ENCODE data around the gene NPC2. TPM values are rescaled to one million over a fixed set of nuclear protein-coding genes. Genes with fewer than 3 reads are reported as not detected.

The NPC2 gene
- total and polyA plus RNA-seq, 9 of the 15 experiments (the other 6 are each of a cell fraction or from before 2014, with no cell fraction given), result 16.6 to 74.1 (median 32.6) TPM

- intact Hi-C loops (cut with micrococcal nuclease), result loop anchor here (5.0 kb wide), 2 partner anchors 36 to 131 kb away; no protein-coding TSS in a partner anchor
- ATAC-seq, result peak; percentile 97
- in situ Hi-C loops (cut with MboI), result no loop called here
- Histone ChIP-seq H3K27ac (ENCODE audit: extremely low read depth, low read depth, low read length) (peak within 1 kb of the TSS; percentile 88), H3K4me1 (replicated peaks in 1 of 2; ENCODE audit: control insufficient read depth in 2 of 2, insufficient read depth in 2 of 2, low read length in 2 of 2) (peaks cover 10 to 14% of the 10 kb centered on the region in 2 experiments; a peak in 4 of 5 replicates), H3K4me3 (peak within 1 kb of the TSS; percentile 89), H3K4me2 (ENCODE audit: insufficient read depth, low read length) (peak within 1 kb of the TSS; percentile 89), H3K9me1 (ENCODE audit: control insufficient read depth, insufficient read depth, low read length) (no peaks in the 10 kb centered on the region), H3K9me3 (replicated peaks; ENCODE audit: control insufficient read depth, insufficient read depth, low read depth, low read length) (no peaks in the 10 kb centered on the region), H4K20me1 (replicated peaks; ENCODE audit: control insufficient read depth, insufficient read depth, low read length) (no peaks in the 10 kb centered on the region), H3K79me2 (ENCODE audit: control insufficient read depth, insufficient read depth, low read length) (peaks cover 8% of the 10 kb centered on the region), H2AFZ (ENCODE audit: low read depth, low read length) (peak within 1 kb of the TSS; percentile 98), H3K36me3 (ENCODE audit: control insufficient read depth, insufficient read depth, low read length) (peaks cover 8% of the 10 kb centered on the region; the same call in 1 of the 3 replicates), H3K9ac (ENCODE audit: insufficient read depth in 1 of 2, low read depth in 2 of 2, low read length in 2 of 2) (peak within 1 kb of the TSS; percentile 85 to 97), H3K27me3 (ENCODE audit: control insufficient read depth in 2 of 2, insufficient read depth in 2 of 2, low read length in 2 of 2) (no peaks in the 10 kb centered on the region)
- peak; percentile 90 for FAIRE-seq
- CTCF ChIA-PET (ENCODE audit: low intra/inter-chr PET ratio), result interaction anchor here (0.6 to 1.2 kb wide), 2 partner anchors 131 to 176 kb away, joined by 3 read pairs; no protein-coding TSS in a partner anchor
- WGBS (ENCODE audit: insufficient coverage, low coverage, missing lambda C conversion rate), result 0% methylated on average over 33 of the region's 73 CpGs
- POLR2A ChIA-PET, result interaction anchor here (0.6 to 1.7 kb wide), 5 partner anchors 9 to 140 kb away, joined by 3 to 5 read pairs (median 4); no protein-coding TSS in a partner anchor
- BruUV-seq (replicated peaks), result TSS peak; percentile 63
- DNase-seq (ENCODE audit: extremely low read depth in 1 of 4, low spot score in 3 of 4), result peak; percentile 93 to 98 (median 95)
- TF ChIP-seq ZNF384 (IDR thresholded peaks at IDR 0.05; ENCODE audit: low read depth, low read length) (no peak), SNRNP70 (optimal IDR thresholded peaks at IDR 0.05; ENCODE audit: low read depth, low read length) (no peak), CGGBP1 (CRISPR knock-in tag; IDR thresholded peaks at IDR 0.05) (no peak), ATF6 (CRISPR knock-in tag; IDR thresholded peaks at IDR 0.05) (no peak), ZNF121 (CRISPR knock-in tag; conservative IDR thresholded peaks at IDR 0.05) (no peak), MCM2 (IDR thresholded peaks at IDR 0.05; ENCODE audit: low read depth) (no peak), NELFE (IDR thresholded peaks at IDR 0.05; ENCODE audit: insufficient read depth, insufficient read length) (no peak), MED1 (CRISPR knock-in tag; IDR thresholded peaks at IDR 0.05; ENCODE audit: borderline replicate concordance) (no peak), MCM7 (IDR thresholded peaks at IDR 0.05) (no peak), E2F1 (CRISPR knock-in tag; IDR thresholded peaks at IDR 0.05) (no peak), XRCC3 (IDR thresholded peaks at IDR 0.05) (no peak), BACH1 (tag; IDR thresholded peaks at IDR 0.05) (no peak)
- TF ChIP-seq, protein P1, sequence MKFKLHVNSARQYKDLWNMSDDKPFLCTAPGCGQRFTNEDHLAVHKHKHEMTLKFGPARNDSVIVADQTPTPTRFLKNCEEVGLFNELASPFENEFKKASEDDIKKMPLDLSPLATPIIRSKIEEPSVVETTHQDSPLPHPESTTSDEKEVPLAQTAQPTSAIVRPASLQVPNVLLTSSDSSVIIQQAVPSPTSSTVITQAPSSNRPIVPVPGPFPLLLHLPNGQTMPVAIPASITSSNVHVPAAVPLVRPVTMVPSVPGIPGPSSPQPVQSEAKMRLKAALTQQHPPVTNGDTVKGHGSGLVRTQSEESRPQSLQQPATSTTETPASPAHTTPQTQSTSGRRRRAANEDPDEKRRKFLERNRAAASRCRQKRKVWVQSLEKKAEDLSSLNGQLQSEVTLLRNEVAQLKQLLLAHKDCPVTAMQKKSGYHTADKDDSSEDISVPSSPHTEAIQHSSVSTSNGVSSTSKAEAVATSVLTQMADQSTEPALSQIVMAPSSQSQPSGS (CRISPR knock-in tag; IDR thresholded peaks at IDR 0.05), result no peak
- TF ChIP-seq, protein P2, sequence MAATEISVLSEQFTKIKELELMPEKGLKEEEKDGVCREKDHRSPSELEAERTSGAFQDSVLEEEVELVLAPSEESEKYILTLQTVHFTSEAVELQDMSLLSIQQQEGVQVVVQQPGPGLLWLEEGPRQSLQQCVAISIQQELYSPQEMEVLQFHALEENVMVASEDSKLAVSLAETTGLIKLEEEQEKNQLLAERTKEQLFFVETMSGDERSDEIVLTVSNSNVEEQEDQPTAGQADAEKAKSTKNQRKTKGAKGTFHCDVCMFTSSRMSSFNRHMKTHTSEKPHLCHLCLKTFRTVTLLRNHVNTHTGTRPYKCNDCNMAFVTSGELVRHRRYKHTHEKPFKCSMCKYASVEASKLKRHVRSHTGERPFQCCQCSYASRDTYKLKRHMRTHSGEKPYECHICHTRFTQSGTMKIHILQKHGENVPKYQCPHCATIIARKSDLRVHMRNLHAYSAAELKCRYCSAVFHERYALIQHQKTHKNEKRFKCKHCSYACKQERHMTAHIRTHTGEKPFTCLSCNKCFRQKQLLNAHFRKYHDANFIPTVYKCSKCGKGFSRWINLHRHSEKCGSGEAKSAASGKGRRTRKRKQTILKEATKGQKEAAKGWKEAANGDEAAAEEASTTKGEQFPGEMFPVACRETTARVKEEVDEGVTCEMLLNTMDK (IDR thresholded peaks at IDR 0.05; ENCODE audit: borderline replicate concordance, insufficient read depth, low read depth, low read length, poor library complexity, severe bottlenecking), result no peak
Observed at GRCh38 chr14:74493343-74494261, 497 bp upstream of the NPC2 start, which contains the start of gene ISCA2. TSS of gene ISCA2 (plus strand) at chr14:74493765. CDS start at chr14:74493775, 10 bp downstream.

Data from K562 (cell line).